BE2C (cell line): ENCODE measurements around the gene TFDP2.

ENCODE experiments used
- DNase-seq: peaks from one replicate; pipeline ENCODE4 v3.0.0-alpha.2; 2020
- H3K27me3 ChIP-seq: fragments of 250-450 bp; sonication (Bioruptor Pico); 2 replicates; pipeline ENCODE4 v1.5.1; 2020; ENCODE audit warnings: mild to moderate bottlenecking
- H3K36me3 ChIP-seq: fragments of 250-450 bp; sonication (Bioruptor Pico); 2 replicates; pipeline ENCODE4 v1.5.1; 2020; ENCODE audit warnings: mild to moderate bottlenecking
- H3K4me1 ChIP-seq: fragments of 250-450 bp; sonication (Bioruptor Pico); 2 replicates; pipeline ENCODE4 v1.5.1; 2020
- H3K4me3 ChIP-seq: 2 replicates; pipeline ENCODE4 v1.5.1; 2011; ENCODE audit warnings: low read depth, low read length
- H3K9me3 ChIP-seq: fragments of 250-450 bp; sonication (Bioruptor Pico); 2 replicates; pipeline ENCODE4 v1.5.1; 2020
- CTCF ChIP-seq: IDR thresholded peaks from 2 replicates; pipeline ENCODE4 v1.5.1; 2012; ENCODE audit warnings: mild to moderate bottlenecking, low read depth, low read length

TFDP2 gene

GRCh38 chr3:141909408-141909807, 239.9 kb downstream of the TFDP2 start:
- Histone ChIP-seq H3K27me3 (no peaks in the 10 kb centered on the region), H3K36me3 (peaks cover 68% of the 10 kb centered on the region), H3K4me1 (no peaks in the 10 kb centered on the region; the same call in 1 of the 2 replicates), H3K9me3 (no peaks in the 10 kb centered on the region), H3K4me3 (no peak overlapping the region)
- no peak for TF ChIP-seq CTCF
- DNase-seq, result no peak

DNA sequence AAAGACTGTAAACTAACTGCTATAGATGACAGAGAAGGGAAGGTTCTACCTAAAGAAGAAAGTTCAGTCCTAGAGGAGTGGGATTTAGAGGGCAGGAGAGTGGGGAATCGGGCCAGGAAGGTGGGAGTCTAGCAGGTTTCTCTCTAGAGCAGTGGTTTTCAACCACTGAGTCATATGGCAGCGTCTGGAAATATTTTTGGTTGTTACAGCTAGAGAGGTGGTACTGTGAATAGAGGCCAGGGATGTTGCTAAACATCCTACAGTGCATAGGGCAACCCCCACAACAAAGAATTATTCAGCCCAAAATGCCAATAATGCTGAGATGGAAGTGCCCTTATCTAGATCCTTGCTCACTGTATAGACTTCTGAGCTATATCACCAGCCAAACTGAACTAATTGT, 244.2 kb downstream of the TFDP2 start:
- Histone ChIP-seq H3K9me3 (no peaks in the 10 kb centered on the region), H3K36me3 (peaks cover 47% of the 10 kb centered on the region), H3K4me1 (no peaks in the 10 kb centered on the region; the same call in 1 of the 2 replicates), H3K27me3 (no peaks in the 10 kb centered on the region), H3K4me3 (no peak overlapping the region)
- TF ChIP-seq CTCF, result no peak
- DNase-seq, result no peak

GRCh38 chr3:141904203-141904602, 245.1 kb downstream of the TFDP2 start:
- DNase-seq, result no peak
- H3K4me3 ChIP-seq, result no peak overlapping the region
- H3K4me1 ChIP-seq, result no peaks in the 10 kb centered on the region; the same call in 1 of the 2 replicates
- H3K9me3 ChIP-seq, result no peaks in the 10 kb centered on the region
- TF ChIP-seq CTCF, result no peak
- peaks cover 40% of the 10 kb centered on the region for H3K36me3 ChIP-seq
- no peaks in the 10 kb centered on the region for H3K27me3 ChIP-seq

- Histone ChIP-seq H3K4me1 (no peaks in the 10 kb centered on the region; the same call in 1 of the 2 replicates), H3K36me3 (peaks cover 24% of the 10 kb centered on the region), H3K9me3 (no peaks in the 10 kb centered on the region), H3K4me3 (no peak overlapping the region), H3K27me3 (no peaks in the 10 kb centered on the region)
- DNase-seq, result no peak
- TF ChIP-seq CTCF, result no peak
Measured at GRCh38 chr3:141901914-141902313, 247.4 kb downstream of the TFDP2 start.

DNA sequence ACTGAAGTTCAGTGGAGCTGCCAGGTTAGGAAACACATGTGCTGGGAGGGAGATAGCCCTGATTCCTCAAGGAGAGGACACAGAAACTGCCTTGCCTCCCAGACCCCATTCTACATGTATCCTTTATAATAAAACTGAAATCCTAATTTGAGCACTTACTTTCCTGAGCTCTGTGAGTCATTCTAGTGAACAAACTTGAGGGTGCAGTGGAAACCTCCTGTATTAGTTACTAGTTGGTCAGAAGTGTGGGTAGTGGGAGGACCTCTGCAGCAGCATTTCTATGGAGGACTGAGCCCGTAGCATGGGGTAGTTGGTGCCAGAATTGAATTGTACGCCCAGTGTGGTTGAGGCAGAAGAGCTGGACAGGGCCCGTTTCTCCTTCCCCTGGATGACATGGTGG, 249.0 kb downstream of the TFDP2 start:
- H3K27me3 ChIP-seq, result no peaks in the 10 kb centered on the region
- DNase-seq, result no peak
- H3K36me3 ChIP-seq, result peaks cover 12% of the 10 kb centered on the region
- no peaks in the 10 kb centered on the region for H3K4me1 ChIP-seq
- no peak for TF ChIP-seq CTCF
- H3K4me3 ChIP-seq, result no peak overlapping the region
- no peaks in the 10 kb centered on the region for H3K9me3 ChIP-seq

DNA sequence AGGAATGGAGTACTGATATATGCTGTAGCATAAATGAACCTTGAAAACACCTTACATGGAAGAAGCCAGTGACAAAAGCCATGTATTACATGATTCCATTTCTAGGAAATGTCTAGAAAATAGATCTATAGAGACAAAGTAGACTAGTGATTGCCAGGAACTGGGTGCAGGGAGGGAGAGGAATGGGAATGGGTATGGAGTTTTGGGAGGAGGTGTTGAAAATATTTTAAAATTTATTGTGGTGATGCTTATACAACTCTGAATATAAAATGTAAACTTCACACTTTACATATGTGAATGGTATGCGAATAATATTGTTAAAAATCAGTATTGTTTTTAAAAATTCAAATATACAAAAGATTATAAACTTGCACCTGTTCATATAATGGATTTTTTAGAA, 250.4 kb downstream of the TFDP2 start:
- no peaks in the 10 kb centered on the region for H3K27me3 ChIP-seq
- no peak for TF ChIP-seq CTCF
- no peaks in the 10 kb centered on the region for H3K9me3 ChIP-seq
- DNase-seq, result no peak
- H3K36me3 ChIP-seq, result peaks cover 5% of the 10 kb centered on the region; the same call in 1 of the 2 replicates
- no peaks in the 10 kb centered on the region for H3K4me1 ChIP-seq
- no peak overlapping the region for H3K4me3 ChIP-seq
